GM21825 (cell line): ENCODE data around the gene ARHGAP31.

Experiments
- ATAC-seq: cut with Tn5 transposase; IDR thresholded peaks from one replicate; pipeline ENCODE4 v1.9.1; 2021; ENCODE audit warnings: mild to moderate bottlenecking, moderate library complexity; ENCODE audit not compliant: unreplicated experiment

Gene ARHGAP31

DNA sequence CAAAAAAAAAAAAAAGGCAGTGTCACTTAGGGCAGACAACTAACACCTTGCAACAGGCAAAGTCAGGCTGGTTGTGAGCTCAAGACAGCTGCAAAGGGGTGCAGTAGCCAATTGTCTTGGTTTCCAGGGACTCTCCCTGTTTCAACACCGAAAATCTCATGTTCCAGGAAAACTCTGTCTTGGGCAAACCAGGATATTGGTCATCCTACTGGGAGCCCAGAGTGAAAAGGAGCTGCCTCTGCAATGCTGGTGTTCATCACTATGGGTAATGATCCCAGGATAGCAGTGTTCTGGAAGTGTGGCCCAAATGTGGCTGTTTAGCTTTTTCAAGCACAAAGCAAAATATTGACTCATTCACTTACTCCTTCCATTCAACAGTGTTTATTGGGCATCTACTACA, 82.6 kb downstream of the ARHGAP31 start:
- ATAC-seq = no peak

DNA sequence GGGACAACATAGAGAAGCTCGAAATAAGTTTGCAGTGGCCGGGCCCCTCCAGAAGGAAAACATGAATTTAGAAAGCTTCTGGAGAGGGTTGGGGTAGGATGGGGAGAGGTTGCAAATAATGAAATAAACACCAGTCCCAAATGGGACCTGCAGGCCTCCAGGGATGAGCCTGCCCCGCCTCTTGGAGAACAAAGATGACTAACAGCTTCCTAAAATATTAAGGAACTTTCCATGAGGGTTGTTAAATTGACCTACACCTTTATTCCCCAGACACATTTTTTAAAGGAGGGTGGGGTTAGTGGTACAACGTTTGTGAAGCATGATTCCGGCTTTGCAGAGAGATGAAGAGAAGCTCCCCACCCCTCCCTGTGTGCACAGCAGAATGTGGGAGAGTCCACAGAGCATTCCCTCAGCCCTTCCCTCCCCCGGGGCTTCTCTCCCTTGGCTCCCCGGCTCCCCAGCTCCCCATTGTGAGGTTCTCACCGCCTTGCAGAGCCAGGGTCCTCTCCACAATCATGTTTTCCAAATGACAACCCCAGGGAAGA, 84.1 kb downstream of the ARHGAP31 start:
- no peak for ATAC-seq

DNA sequence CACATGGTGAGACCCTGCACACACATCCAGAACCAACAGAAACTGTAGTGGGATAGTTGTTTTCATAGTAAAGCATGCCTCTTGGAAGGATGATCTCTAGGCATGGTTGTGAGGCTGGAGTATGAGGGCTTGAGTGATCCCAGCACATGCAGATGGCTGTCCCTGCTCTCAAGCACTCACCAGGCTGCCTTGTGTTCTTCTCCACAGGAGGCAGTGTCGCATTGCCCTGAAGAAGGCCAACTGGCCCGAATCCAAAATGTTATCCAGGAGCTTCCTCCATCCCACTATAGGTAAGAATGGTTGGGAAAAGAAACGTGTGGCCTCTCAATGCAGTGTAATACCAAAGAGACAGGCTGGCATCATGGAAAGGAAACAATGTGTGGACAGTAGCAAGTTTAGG, 86.5 kb downstream of the ARHGAP31 start:
- ATAC-seq = no peak

DNA sequence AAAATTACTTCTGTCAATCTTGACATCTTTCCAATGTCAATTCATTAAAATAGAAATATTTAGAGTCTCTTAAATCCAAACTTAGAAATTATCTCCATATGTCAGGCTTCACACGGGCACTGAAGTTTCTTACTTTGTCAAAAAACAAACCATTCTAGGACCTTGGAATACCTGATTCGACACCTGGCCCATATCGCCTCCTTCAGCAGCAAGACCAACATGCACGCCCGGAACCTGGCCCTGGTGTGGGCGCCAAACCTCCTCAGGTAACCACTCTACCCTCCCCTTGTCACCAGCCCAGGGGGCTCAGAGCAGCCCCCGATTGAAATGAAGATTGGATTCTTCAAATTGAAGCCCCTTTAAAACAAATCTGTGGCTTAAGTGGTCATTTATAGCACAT, 88.0 kb downstream of the ARHGAP31 start:
- ATAC-seq = no peak

DNA sequence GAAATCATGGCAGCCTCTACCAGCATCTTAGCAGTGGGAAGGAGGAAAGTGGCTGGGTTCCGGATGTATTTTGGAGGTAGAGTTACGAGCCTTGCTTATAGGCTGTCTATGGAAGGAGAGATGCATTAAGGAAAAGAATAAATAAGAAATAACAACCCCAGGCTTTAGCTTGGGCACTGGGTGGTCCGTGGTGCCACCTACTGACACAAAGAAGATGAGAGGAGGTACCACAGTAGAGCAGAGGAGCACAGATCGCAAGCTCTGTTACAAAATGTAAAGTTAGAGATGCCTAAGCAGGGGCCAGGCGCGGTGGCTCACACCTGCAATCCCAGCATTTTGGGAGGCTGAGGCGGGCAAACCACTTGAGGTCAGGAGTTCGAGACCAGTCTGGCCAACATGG, 94.4 kb downstream of the ARHGAP31 start:
- no peak for ATAC-seq

DNA sequence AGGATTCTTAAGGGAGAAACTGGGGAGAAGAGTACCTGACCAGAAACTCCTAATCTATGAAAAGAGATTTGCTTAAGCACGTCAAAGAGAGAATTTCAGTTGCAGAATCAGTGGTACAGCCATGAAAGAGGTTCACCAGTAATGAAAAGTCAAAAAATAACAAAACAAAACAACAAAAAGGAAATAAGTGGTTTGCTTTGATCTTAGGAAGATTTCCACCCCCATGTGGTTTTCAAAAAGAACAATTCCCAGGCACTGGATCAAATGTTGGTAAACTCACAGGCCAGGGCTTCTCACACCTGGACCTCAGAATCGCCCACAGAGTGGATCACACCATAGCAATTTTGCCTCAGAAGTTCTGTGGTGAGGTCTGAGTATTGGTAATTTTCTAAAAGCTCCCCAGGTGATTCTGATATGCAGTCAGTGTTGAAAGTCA, 101.8 kb downstream of the ARHGAP31 start:
- ATAC-seq = peak; percentile 54

GRCh38 chr3:119396870-119397269, 102.7 kb downstream of the ARHGAP31 start:
- no peak for ATAC-seq

- no peak for ATAC-seq
Measured at GRCh38 chr3:119400466-119400865, 106.3 kb downstream of the ARHGAP31 start.

DNA sequence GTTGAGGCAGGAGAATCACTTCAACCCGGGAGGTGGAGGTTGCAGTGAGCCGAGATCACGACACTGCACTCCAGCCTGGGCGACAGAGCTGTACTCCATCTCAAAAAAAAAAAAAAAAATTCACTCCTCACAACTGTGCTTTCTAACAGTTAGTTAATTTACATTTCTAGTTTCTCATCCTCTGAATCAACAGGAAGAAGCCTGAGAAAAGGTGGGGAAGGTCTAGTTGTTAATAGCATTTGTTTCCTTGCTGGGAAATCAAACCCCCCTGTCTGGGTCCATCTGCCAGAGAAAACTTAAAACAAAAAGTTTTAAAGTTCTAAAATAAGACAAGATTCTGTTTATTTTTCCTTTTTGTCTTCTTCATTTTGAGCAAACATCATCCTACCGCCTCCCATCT, 106.9 kb downstream of the ARHGAP31 start:
- peak; percentile 64 for ATAC-seq

GRCh38 chr3:119401503-119402440, 107.6 kb downstream of the ARHGAP31 start:
- ATAC-seq = peak; percentile 73

- ATAC-seq = no peak
Measured at GRCh38 chr3:119402791-119403190, 108.6 kb downstream of the ARHGAP31 start.

- ATAC-seq = no peak
Measured at GRCh38 chr3:119403201-119403600, 109.0 kb downstream of the ARHGAP31 start.

- no peak for ATAC-seq
Measured at GRCh38 chr3:119405315-119405714, 111.1 kb downstream of the ARHGAP31 start.

GRCh38 chr3:119408243-119408950, 114.2 kb downstream of the ARHGAP31 start:
- ATAC-seq = peak; percentile 50

- ATAC-seq = no peak
Measured at GRCh38 chr3:119409844-119410243, 115.7 kb downstream of the ARHGAP31 start.

- no peak for ATAC-seq
Measured at GRCh38 chr3:119413603-119414280, 119.6 kb downstream of the ARHGAP31 start.

GRCh38 chr3:119416873-119417272, 122.7 kb downstream of the ARHGAP31 start:
- ATAC-seq = no peak

- ATAC-seq = no peak
Measured at GRCh38 chr3:119417771-119418512, 123.8 kb downstream of the ARHGAP31 start.

DNA sequence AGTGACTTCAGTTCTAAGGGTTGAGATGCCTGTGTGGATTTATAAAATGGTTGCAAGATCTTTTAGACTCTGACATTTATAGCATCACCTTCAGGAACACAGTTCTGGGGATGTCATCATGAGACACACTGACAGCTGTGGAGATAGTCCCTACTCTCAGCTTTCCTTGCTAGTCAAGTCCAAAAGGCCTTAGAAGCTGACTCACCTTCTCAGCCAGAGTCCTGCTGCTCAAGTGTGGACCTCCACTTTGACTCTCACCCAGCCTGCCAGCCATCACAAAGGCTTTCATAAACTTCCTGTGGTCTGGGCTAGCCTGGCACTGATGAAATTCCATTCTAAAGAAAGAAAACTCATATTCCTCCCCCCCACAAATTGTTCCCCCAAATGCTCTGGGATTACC, 124.5 kb downstream of the ARHGAP31 start:
- ATAC-seq = no peak

DNA sequence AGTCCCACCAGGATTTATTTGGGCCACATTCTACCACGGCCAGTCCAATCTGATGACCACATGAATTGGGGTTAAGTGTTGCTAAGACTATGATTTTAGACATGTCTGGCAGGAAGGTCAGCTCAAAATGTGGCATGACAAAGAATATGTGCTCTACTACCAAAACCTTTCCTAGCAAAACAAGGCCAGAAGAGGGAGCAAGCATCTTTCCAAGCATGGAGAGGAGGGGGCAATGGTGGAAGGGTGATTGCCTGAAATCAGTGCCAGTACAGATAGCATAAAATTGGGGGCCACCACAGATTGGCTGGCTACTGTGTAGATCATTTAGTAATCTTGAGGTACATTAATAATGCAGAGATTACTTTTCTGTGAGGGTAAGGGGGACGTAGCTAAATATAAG, 126.0 kb downstream of the ARHGAP31 start:
- no peak for ATAC-seq
